Right ventricle myocardium inferior (tissue), 1 donor: ENCODE measurements around the gene S100A7A. TPM values are rescaled to one million over a fixed set of nuclear protein-coding genes. Genes with fewer than 3 reads are reported as not detected.
"Not testable (repeated sequence)": the region's sequence is repeated elsewhere in the genome, so short reads cannot be mapped to it uniquely, and the experiment has no call there.

Source experiments
- ATAC-seq: fragments of 200-7000 bp; cut with Tn5 transposase; one replicate; pipeline ENCODE4 v1.9.1; 2020; ENCODE audit warnings: mild to moderate bottlenecking, moderate library complexity
- DNase-seq: peaks from one replicate; pipeline ENCODE4 v3.0.0; 2021; ENCODE audit errors: missing footprints
- intact Hi-C: fragments of 100-400 bp; cut with DNase I; formaldehyde crosslinking; loops from one replicate; pipeline ENCODE4 v1.11.0; 2022
- total RNA-seq: library from RNA; stranded (reverse); fragmentation: NEBNext Ultra II Directional; extraction: Animal tissue kit (Norgen Biotek cat#: 25700); gene quantifications from one replicate; pipeline ENCODE4 v1.2.1, GENCODE V29; 2021
- donor health status: DM: no; HTN: yes; CAD: no; lungs with severe emphysema.

Gene S100A7A
- total RNA-seq, 1 donor from 2014 or later = not detected

DNA sequence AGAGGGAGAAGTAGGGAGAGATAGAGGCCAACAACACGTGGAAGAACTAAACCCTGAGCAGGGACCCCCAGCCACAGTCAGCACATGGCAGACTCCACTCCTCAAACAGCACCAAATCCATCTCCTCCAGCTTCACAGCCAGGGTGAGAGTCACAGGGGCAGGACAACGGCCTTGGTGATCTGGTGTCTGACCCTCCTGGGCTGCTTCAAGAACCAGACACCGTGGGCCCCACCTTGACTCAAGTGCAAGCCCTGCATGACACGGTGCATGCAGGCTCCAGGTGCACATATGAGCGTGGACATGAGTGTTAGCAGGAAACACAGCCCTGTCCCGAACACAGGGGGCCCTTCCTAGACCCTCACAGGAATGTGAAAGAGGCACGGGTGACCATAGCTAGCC is 22.3 kb downstream of the S100A7A start:
- ATAC-seq (no peak), DNase-seq (no peak)

DNA sequence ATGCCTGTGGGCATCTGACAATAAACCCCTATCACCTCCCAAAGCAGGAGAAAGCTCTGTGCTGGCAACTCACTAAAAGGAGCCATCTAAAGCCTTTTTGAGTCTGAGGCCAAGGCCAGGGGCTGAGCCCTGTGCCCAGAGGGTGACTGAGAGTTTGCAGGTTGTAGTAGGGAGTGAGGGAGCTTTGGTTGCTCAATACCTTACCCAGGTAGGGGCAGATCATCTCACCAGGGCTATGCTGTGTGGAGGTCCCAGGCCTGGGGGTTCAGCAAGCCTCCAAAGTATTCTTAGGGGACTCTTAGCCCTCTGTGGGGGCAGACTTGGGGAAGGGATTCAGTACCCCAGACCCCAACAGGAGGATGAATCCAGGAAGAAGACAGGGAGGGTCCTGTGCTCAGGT is 23.0 kb downstream of the S100A7A start:
- DNase-seq (no peak), ATAC-seq (no peak)
- intact Hi-C loops = no loop called here

More for the DNA sequence above, 22.3 kb downstream of the S100A7A start:
- intact Hi-C loops = no loop called here

DNA sequence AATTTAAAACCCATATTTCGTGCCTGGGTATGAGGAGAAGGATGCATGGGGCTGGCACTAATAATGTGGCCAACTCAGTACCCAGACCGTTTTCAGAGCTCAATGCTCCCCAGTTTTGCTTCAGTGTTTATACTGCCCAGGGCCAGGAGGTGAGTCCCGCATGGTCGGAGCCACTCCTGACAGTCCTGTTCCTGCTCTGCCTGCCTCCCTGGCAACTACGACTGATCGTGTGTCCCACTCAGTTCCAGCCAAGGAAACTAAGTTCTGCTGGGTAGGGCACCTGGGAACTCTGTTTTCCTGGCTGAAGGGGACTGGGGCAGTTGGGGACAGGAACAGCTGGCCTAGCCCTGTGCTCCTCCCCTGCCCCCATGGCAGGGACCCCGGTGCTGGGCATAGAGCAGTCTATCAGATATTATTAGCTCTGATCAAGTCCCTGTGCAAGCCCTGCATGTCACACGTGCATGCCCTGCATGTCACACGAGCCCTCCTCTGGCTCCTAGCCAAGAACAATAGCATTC is 25.0 kb downstream of the S100A7A start:
- intact Hi-C loops = no loop called here

DNA sequence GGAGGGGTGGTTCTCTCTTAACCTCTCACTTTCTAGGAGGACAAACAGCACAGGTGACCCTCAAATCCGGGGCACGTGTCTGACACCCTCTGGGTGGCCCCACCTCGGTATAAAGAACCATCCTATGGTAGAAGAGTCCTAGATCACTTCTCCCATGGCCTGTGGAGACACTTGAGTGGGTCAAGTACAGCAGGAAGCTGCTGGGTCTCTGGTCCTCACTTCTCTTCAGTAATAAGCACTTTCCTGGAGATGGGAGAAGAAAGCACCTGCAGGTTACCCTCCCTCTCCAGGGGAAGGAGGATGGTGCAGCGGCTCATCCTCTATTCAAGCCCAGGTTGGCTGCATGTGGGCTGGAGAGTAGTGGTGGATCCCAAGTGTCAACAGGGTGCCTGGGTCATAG is 27.2 kb downstream of the S100A7A start:
- no peak for DNase-seq
- ATAC-seq = no peak
- intact Hi-C loops = no loop called here

More for the DNA sequence above, 25.0 kb downstream of the S100A7A start:
- DNase-seq (no peak), ATAC-seq (no peak)

DNA sequence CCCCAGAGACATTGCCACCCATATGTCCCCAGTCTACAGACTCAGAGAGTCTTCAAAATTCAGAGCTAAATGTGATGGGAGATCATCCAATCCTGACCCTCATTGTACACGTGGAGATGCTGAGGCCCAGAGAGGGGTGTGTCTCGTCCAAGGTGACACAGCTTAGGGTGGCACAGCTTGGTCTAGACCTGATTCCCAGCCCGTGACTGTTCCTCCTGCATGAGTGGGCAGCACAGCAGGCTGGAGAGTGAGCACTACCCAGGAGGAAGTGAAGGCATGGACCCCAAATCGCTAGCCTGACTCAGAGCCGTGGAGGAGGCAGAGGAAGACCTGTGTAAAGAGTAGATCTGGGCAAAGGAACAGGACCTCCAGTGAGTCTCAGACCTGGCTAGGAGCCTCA is 27.8 kb downstream of the S100A7A start:
- intact Hi-C loops = no loop called here
- DNase-seq = no peak
- no peak for ATAC-seq

DNA sequence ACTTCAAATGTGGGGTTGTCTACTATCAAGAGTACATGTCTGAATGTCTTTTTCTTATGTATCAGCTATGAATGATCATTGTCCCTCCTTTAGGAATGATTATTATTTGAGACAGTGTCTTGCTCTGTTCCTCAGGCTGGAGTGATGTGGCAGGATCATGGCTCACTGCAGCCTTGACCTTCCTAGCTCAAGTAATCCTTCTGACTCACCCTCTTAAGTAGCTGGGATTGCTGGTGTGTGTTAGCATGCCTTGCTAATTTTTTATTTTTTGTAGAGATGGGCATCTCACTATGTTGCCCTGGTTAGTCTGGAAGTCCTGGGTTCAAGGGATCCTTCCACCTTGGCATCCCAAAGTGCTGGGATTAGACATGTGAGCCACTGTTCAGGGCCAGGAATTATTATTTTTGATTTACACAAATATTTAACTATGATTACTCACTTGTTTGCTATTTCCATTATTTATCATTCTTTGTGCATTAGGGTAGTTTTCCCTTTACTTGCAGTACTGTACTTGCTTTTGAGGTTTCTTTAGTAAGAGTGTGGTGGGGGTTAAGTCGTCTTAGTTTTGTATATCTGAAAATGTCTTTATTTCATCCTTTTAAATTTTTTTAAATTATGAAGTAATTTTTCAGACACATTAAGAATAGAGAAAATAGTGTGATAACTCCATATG is 31.3 kb downstream of the S100A7A start:
- ATAC-seq = no peak
- intact Hi-C loops = no loop called here

DNA sequence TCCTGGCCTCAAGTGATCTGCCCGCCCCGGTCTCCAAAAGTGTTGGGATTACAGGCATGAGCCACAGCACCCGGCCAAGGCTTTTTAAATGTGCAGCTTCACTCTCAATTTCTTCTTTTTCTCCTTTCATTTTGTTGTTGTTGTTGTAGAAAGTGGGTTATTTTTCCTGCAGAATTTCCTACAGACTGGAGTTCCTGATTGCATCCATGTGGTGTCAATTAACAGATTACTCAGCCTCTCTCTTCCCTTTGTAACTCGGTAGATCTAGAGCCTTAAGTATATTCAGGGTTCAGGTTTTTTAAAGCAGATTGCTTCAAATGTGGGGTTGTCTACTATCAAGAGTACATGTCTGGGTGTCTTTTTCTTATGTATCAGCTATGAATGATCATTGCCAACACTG is 32.5 kb downstream of the S100A7A start:
- DNase-seq, ATAC-seq, intact Hi-C loops: not testable (repeated sequence)

More for the DNA sequence above, 31.3 kb downstream of the S100A7A start:
- DNase-seq = no peak

DNA sequence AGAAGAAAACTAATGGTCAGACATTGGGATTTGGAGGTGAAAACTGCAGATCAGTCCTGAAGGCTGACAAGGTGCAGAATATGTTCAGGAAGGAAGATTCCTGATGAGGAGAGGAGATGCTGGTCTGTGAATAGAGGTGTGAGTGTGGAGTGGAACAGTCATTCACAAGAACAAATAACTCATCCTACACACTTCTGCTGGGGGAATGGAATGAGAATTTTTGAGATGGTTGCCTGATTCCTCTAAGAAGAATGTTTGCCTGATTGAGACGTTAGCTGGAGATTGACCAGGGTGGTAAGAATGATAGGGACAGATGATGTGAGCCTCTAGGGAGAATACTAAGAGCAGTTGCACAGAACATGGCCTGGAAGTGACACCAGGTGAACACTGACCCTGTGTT is 40.1 kb downstream of the S100A7A start:
- intact Hi-C loops = no loop called here
- ATAC-seq (no peak), DNase-seq (no peak)

DNA sequence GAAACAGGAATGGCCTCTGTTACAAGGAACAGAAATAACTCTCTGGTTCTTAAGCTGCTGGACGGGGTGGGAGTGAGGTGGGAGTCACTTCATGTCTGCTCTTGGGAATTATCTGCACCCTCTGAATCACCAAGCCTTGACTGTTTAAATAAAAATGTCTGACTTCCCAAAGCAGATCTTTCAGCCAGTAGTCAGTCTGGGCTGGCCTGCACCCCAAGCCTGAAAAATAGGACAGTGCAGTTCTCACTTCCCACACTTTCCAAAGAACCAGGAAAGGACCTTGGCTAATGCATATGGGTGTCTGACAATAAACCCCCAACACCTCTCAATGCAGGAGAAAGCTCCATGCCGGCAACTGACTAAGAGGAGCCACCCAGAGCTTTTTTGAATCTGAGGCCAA is 43.3 kb downstream of the S100A7A start:
- no peak for DNase-seq
- ATAC-seq = no peak
- intact Hi-C loops = no loop called here

DNA sequence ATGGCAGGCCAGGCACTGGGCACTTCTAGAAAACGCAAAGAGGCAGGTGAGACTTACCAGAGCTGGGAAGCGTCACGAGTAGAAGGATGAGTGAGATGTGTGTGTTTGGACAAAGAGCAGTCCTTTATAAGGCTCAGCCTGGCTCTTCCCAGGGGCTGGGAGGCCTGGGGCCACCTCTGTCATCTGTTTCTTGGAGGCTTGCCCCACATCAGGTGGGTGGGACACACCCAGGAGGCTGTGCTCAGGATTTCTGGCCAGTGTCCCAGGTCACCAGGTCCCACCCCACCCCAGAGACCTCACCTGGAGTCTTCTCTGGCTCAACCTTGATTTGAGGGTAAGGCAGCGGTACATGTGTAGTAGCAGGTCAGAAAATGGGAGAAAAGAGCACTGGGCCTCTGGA is 44.2 kb downstream of the S100A7A start, which contains the start of gene S100A7:
Gene S100A7, minus strand, starts transcription at position 101 of the 400 bp plus-strand sequence. CDS start 1,638 bp downstream, outside the sequence.
- DNase-seq (no peak), ATAC-seq (no peak)
- intact Hi-C loops = no loop called here

DNA sequence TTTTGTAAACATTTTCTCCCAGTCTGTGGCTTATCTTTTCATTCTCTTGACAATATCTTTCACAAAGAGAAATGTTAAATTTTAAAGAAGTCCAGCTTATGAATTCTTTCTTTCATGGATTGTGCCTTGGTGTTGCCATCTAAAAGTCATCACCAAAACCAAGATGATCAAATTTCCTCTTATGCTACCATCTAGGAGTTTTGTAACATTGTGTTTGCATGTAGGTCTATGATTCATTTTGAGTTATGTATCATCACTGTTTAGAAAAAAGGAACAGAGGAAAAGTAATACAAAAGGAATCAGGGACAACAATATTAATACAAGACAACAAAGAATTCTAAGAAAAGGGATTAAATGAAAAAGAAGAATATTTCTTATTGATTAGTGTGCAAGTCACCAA is 46.4 kb downstream of the S100A7A start:
- intact Hi-C loops, DNase-seq, ATAC-seq: not testable (repeated sequence)

DNA sequence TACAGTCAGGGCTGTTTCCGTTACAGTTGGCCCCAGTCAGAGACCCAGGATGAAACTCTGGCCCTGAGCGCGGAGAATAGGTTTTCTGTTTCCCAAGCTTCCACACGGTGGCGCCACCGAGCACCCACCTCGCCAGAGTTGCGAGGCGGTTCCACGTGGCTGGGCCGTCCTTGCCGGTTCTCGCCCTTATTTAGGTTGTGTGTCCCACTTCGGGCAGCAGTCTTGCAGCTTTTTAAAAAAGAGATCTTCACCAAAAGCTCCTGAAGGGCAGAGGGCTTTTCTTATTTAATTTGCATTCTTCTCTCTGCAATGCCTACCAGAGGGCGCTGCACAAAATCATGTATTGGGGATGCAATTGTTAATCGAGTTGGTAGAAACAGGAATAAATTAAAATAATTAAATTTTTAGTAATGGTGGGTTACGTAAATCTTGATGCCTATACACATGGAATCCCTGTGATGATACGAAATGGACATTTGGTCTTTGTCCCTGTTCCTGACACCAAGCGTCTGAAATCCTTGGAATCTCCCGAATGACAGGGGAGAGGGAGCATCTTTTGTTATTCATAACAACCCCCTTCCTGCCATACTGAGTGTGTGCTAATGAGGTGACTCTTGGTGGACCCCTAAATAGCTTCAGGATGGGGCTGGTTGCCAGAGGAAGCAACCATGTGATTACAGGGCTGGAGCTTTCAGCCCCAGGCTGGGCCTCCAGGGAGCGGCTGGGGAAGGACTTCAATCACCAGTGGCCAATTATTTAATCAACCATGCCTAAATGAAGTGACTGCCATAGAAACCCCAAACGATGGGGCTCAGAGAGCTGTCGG is 49.7 kb downstream of the S100A7A start:
- intact Hi-C loops = no loop called here
- peak; percentile 70 for ATAC-seq
- DNase-seq = peak; percentile 82

DNA sequence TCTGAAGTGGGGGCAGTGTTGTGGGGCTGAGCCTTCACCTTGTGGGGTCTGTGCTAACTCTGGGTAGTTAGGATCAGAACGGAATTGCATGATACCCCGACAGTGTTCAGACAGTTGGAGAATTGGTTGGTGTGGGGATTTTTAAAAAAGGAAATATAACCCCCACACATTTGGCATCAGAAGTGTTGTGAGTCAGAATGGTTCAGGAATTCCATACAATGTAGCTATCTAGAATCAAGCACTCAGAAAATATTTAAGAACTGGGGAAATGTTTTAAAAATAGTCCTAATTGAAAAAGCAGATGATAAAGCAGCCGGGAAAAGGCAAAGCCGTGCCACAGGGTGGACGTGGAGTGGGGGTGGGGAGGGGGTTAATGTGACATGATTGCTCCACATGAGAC is 50.6 kb downstream of the S100A7A start:
- ATAC-seq = no peak
- DNase-seq = no peak
- intact Hi-C loops = no loop called here

DNA sequence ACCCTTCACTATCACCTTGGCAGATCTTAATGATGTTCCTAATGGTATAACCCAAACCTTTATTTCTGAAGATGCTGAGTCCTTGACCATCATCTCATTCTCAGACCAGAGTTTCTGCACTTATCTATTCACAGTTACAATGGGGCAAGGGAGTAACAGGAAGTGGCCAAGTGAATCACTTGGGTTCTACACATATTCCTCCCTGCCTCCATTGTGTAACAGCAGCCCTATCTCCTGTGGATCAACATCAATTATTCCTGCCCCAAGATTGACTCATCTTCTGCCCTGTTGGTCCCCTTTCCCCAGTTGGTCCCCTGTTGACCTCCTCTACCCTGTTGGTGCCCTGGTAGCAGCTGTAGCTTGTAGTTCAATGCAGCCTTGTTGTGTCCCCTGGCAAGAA is 54.4 kb downstream of the S100A7A start:
- DNase-seq (no peak), ATAC-seq (no peak)
- intact Hi-C loops = no loop called here

Other genes starting within 250 kb of the S100A7A start
- not detected for gene LELP1, start 213.1 kb upstream of the S100A7A start, total RNA-seq
- gene PRR9, start 198.9 kb upstream of the S100A7A start, total RNA-seq = not detected
- gene LORICRIN, start 156.8 kb upstream of the S100A7A start, total RNA-seq = not detected
- not detected for gene PGLYRP3, start 103.6 kb upstream of the S100A7A start, total RNA-seq
- gene PGLYRP4, start 67.7 kb upstream of the S100A7A start, total RNA-seq = not detected
- 190 TPM for gene S100A9, start 58.7 kb upstream of the S100A7A start, total RNA-seq
- gene S100A12, start 40.9 kb upstream of the S100A7A start, total RNA-seq = 4.0 TPM
- gene S100A8, start 25.4 kb upstream of the S100A7A start, total RNA-seq = 79.9 TPM
- not detected for gene S100A7, start 44.1 kb downstream of the S100A7A start, total RNA-seq
- 265 TPM for gene S100A6, start 119.5 kb downstream of the S100A7A start, total RNA-seq
- not detected for gene S100A5, start 124.4 kb downstream of the S100A7A start, total RNA-seq
- gene S100A4, start 129.3 kb downstream of the S100A7A start, total RNA-seq = 164 TPM
- gene S100A3, start 132.7 kb downstream of the S100A7A start, total RNA-seq = 0.49 TPM
- gene S100A2, start 149.3 kb downstream of the S100A7A start, total RNA-seq = 2.3 TPM
- 49.2 TPM for gene S100A16, start 196.6 kb downstream of the S100A7A start, total RNA-seq
- 6.3 TPM for gene S100A14, start 199.8 kb downstream of the S100A7A start, total RNA-seq
- 155 TPM for gene S100A13, start 211.0 kb downstream of the S100A7A start, total RNA-seq
- gene S100A1, start 211.9 kb downstream of the S100A7A start, total RNA-seq = 2,065 TPM
- 72.1 TPM for gene CHTOP, start 217.5 kb downstream of the S100A7A start, total RNA-seq
- gene SNAPIN, start 242.2 kb downstream of the S100A7A start, total RNA-seq = 64.0 TPM